ENCODE results near the gene KRT72.
"Not testable (repeated sequence)": the region's sequence is repeated elsewhere in the genome, so short reads cannot be mapped to it uniquely, and the experiment has no call there.

The KRT72 gene

DNA sequence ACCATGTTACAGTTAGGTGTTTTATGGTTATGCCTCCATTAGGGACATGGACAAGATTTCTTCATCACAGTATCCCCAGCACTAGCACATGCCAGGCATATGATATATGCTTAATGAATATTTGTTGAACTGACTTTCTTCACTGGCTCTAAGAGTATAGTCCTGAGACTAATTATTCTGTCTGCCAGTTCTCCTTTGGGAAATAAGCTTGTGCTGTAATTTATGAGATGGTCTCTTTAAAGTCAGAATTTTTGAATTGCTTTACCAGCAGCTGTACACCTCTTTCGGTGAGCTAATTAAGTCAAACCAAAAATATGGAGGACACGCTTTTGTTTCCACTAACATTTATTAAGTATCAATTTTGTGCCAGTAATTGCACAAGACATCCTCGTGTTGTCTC is 4.8 kb upstream of the KRT72 start:
- no peak for DNase-seq

DNA sequence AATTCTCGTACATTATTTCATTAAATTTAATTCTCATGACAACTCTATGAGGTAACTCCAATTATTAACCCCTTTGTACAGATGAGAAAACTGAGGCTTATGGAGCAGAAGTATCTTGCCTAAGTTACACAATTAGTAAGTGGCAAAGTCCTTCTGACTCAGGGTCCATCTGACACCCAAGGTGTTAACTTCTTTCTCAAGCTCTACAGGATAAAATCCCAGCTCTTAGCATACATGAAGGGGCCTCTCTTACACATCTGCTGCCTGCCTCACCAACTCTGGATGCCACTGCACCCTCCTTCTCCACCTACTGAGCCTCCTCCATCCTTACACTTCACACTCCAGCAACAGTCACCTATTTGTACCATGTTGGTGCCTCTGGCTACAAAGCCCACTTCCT is 4.3 kb upstream of the KRT72 start:
- no peak for DNase-seq

DNA sequence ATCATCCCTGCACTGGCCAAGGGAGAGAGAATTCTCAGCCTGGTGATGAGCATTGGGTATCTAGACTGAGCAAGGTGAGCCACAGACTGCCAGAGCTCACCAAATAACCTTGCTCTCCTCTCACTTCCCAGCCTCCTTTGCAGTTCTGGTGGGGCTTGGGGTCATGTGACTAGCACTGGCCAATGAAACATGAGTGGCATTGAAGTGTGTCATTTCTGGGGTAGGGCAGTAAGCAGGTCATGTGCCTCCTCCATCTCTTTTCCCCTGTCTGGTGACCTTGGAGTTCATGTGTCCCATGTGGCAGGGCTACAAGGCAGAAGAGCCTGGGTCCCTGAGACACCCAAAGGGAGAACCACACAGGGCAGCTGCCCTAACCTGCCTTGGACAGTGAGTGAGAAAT is 3.6 kb upstream of the KRT72 start:
- DNase-seq: no peak

DNA sequence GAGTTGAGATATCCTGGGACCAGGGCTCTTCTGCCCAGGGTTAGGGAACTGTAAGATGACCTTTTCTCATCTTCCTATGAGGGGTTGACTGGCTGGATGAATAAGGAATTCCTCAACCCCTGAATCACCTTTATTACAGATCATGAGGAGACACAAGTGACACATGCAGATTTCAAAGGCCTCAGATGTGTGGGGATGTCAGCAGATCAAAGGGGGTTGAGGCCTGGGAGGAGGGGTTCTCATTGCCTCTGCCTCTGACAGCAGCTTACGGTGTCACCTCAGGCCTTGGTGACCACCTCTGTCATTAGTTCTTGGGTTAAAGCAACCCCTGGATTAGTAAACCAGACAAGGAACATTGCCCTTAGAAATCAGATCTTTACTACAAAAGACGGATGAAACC is 2.1 kb upstream of the KRT72 start:
- no peak for DNase-seq

DNA sequence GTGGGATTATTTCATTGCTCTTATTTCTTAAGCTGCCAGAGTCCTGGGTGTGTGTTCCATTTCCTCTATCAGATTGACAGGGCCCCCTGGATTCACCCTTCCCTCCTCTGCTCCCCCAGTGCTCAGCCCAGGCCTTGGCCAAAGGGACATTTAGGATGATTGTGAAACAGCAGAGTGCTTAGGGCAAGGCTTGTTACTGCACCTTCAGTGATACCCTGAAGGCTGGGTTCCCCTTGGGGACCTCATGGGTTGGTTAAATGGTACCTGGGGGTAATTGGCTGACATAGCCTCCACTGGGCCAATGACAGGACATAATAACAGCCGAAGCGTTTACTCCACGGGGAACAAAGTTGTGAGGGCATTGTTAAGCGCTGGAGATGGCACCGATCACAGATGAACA is 1.3 kb upstream of the KRT72 start:
- DNase-seq: no peak

DNA sequence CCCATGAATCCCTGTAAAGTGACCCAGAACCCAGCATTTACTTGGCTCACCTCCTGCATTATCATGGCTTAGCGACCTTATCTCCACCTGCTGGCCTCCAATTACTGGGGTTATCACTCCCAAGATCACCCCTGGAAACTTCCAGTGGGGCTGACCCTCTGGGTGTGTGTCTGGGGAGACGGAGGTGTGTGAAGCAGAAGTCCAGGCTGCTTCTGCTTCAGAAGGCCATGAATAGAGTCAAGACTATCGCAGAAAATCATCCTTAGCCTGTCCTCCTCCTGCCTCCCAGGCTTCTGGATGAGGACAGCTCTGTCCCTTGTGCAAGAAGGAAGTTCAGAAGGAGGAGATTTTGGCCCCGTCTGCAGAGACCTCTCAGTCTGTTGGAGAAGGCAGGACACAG is 408 bp upstream of the KRT72 start:
- DNase-seq: no peak

DNA sequence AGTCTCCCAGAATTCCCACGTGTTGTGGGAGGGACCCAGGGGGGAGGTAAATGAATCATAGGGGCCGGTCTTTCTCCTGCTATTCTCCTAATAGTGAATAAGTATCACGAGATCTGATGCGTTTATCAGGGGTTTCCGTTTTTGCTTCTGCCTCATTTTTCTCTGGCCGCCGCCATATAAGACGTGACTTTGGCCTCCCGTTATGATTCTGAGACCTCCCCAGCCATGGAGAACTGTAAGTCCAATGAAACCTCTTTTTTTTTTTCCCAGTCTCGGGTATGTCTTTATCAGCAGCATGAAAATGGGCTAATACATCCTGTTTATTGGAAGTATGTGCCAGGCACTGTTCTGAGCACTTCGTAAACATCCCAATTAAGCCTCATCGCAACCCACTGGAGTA is 788 bp downstream of the KRT72 start:
- no peak for DNase-seq

DNA sequence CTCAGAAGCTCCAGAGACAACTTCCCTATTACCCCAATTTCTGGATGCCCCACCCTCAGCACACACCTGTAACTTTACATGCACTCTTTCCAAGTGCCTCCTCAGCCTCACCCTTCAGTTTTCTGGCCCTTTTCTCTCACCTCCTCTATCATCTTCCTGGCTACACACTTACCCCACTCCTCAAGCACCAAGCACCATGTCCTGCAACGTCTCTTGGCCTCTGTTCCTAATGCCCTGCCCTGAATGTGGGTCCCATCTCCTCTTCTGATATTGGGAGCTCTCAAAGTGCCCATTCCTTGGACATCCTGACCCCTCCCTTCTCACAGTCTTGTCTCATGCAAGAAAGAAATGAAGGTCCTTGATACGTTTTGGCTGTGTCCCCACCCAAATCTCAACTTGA is 1.2 kb downstream of the KRT72 start:
- no peak for DNase-seq

DNA sequence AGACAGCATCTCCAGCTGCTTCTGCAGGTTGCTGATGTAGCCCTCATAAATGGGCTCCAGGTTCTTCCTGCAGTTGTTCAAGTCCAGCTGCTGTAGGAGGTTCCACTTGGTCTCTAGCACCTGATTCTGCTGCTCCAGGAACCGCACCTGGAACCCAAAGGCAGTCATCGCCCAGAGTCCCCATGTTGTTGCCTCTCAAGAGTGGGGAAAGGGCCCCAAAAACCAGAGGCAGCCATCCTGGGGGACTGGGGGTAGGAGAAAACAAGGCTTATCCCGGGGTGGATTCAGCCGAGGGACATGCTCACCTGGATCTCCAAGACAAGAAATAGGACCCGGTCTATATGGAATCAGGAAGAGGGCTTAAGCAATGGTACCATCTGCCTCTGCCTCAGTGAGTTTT is 2.3 kb downstream of the KRT72 start:
- no peak for DNase-seq

DNA sequence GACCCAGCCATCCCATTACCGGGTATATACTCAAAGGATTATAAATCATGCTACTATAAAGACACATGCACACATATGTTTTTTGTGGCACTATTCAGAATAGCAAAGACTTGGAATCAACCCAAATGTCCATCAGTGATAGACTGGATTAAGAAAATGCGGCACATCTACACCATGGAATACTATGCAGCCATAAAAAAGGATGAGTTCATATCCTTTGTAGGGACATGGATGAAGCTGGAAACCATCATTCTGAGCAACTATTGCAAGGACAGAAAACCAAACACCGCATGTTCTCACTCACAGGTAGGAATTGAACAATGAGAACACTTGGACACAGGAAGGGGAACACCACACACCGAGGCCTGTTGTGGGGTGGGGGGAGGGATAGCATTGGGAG is 7.0 kb downstream of the KRT72 start:
- not testable (repeated sequence) for DNase-seq

DNA sequence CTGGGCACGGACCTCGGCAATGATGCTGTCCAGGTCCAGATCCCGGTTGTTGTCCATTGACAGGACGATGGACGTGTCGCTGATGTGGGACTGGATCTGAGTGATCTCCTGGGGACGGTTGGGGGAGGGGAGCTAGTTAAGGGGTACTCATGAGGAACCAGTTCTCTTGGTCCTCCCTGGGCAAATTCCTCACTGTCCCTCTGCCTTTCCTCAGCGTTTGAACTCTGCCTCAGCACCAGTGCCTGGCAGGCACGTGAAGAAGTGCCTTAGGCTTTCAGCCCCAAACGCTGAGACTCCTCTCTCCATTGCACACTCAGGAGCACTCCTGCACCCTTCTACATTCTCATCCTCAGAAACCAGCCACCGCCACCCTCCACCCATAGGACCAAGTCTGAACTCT is 9.7 kb downstream of the KRT72 start:
- DNase-seq: no peak

DNA sequence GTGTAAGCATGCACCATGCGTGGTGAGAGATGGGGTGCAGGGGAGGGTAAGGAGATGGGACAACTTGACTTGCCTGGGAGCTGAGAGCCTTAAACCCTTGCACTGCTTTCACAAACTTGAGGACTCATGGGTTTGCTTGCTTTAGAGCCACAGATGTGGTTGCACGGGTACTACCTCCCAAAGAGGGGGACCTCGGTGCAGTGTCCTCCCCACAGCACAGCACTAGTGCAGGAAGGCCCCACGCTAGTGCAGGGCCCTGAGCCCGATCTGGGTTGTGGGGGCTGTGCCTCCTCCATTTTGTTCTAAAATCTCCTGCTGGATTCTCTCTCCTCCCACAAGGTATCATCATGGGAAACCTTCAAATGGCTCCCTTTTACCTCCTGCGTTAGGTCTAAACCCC is 11.2 kb downstream of the KRT72 start:
- DNase-seq: no peak

DNA sequence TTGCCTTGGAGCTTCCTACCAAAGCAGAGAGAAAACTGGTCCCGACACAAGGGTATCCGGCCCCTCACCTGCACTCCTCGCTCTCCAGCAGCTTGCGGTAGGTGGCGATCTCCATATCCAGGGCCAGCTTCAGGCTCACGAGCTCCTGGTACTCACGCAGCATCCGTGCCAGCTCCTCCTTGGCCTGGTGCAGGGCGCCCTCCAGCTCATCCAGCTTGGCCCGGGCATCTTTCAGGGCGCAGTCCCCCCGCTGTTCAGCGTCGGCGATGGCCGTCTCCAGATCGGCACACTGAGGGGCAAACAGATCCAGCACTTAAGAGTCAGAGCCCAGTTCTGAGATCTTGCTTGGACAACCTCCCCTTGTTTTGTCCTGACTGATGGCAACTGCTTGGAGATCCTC is 13.7 kb downstream of the KRT72 start:
- DNase-seq: no peak

DNA sequence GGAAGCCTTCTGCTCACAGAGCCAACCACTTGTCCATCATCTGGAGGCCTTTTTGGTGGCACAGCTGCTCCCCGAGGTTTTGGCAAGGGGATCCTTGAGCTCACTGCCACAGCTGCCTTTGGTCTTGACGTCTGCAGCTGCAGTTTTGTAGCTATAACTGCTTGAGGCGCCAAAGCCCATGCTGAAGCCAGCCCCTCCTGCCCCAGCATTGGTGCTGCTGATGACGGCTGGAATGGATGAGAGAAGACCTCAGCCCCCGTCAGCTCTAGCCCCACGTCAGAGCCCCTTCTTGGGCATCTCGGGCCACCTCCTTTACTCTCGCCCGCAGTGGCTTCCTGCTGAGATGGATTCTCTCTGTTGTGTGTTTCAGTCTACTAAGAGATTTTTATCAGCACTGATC is 15.3 kb downstream of the KRT72 start:
- DNase-seq: no peak

DNA sequence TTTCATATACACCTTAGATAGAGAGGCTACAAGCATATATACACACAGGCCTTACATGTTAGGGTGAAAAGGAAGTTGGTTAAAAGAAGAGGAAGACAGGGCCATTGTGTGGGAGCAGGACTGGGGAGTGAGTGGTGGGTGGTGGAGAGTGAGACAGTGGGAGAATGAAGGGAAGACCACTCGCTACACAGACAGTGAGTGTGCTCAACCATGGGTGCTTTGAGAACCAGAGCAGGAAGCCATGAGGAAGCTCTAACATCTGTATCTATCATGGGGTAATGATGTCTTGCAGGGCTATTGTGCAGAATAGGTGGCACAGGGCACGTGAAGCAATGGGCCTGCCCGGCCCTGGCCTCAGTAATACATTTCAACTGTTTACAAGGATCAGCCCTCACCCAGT is 16.2 kb downstream of the KRT72 start:
- peak; percentile 66 to 86 for DNase-seq

DNA sequence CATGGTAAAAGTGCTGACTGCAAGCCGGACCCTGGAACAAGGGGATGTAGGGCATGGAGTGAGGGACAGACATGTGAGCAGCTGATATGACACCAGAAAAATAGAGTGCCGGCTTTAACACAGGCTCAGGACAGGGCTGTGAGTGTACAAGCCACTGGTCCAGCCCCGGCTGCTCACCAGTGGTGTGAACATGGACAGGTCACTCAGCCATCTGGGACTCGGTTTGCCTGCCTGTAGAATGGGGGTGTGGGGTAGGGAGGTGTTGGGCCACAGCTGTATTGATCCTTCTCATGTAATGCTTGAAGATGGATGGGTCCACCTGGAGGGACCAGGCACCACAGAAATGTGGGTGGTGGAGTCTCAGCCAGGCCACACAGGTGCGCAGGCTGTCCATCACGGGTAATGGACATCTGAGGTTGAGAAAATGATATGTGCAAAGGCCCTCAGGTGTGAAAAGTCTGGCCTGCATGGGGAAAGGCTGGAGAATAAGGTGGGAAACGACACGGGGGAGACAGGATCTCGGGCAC is 17.0 kb downstream of the KRT72 start:
- DNase-seq: no peak

DNA sequence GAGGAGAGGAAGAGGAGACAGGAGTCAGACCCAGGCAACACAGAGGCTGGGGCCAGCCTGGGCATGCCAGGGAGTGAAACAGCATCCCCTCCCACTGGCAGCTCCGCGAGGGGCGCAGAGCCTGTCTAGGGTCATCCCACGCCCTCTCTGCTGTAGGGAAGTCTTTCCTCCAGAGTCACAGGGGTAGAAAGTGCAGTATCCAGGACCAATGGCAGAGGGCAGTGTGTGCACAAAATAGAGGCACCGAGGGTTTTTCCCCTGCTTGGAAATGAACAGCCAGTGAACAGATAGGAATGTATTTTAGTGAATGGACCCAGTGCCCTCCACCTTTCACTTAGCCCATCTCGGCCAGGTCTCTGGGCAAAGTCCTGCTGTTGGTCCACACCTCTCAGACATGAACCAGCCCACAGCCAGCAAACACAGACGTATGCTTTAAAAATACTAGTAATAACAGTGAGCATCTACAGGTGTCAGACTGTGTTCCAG is 18.2 kb downstream of the KRT72 start:
- peak; percentile 83 to 86 for DNase-seq

DNA sequence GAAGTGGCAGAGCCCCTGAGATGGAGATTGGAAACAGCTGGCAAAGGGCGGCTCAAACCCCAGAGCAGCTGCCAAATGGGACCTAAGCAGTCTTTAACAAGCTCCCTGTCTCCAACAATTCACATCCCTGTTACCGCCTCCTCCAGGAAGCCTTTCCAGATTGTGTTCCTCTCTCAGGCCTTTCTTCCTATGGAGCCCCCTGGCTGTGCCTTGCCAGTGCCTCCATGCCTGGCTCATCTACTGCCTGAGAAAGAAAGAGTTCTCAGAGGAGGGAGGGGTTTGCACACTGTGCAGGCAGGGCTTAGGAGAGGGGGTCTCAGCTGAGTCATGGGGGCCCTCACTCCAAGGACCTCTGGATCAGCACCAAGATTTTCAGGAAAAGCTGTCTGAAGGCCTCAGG is 18.8 kb downstream of the KRT72 start:
- DNase-seq: no peak

DNA sequence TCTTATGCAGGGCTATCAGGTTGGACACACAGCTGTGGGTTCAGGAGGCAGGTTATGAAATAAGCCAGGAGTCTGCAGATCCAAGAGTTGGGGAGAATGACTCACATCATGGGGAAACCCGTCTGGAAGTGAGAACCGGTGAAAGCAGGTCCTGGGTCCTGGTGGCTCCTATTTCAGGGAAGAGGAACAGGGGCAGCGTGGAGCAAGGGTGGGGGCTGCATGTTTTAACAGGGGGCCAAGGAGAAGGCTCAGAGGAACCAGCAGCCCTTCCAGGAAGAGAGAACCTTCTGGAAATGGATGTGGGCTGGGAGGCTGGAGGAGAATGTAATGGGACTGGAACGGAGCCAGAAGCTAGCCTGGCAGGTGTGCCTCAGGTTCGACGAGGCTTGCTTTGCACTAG is 19.8 kb downstream of the KRT72 start:
- peak in 1 of 2 donors; percentile 9 for DNase-seq

DNA sequence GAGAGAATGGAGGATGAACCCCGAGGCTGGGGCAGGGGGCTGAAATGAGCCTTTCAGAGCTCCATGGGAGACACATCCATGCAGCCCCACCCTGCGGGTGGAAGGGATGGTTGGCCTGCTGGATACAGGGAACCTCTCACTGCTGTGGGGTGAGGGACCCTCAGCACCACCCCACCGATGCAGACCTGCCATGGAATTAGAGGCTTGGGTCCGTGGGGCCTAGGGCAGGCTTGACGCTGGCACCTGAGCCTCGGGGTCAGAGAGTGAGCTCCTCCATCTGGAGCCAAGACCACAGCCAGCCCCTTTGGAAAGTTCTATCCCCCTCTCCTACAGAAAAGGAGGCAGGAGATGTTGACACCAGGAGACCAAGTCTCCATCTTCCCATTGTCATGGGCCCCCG is 20.2 kb downstream of the KRT72 start:
- no peak for DNase-seq

DNA sequence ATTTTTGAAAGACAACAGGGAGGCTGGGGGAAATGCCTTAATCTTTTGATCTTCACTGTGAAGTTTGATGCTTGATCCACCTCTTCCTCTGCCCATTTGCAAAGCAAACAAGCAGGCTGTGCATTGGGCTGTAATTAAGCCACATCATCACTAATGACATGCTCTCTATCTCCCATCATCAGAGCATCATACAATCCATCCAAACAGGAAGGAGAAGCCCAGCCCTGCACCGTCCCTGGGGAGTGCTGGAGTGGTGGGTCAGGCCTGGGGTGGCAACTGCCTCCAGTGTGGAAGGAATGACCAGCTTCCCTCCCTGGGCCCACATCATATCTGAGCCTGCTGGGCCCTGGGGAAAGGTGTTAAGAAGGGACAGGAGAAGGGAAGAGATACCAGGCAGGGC is 20.8 kb downstream of the KRT72 start:
- DNase-seq: no peak

DNA sequence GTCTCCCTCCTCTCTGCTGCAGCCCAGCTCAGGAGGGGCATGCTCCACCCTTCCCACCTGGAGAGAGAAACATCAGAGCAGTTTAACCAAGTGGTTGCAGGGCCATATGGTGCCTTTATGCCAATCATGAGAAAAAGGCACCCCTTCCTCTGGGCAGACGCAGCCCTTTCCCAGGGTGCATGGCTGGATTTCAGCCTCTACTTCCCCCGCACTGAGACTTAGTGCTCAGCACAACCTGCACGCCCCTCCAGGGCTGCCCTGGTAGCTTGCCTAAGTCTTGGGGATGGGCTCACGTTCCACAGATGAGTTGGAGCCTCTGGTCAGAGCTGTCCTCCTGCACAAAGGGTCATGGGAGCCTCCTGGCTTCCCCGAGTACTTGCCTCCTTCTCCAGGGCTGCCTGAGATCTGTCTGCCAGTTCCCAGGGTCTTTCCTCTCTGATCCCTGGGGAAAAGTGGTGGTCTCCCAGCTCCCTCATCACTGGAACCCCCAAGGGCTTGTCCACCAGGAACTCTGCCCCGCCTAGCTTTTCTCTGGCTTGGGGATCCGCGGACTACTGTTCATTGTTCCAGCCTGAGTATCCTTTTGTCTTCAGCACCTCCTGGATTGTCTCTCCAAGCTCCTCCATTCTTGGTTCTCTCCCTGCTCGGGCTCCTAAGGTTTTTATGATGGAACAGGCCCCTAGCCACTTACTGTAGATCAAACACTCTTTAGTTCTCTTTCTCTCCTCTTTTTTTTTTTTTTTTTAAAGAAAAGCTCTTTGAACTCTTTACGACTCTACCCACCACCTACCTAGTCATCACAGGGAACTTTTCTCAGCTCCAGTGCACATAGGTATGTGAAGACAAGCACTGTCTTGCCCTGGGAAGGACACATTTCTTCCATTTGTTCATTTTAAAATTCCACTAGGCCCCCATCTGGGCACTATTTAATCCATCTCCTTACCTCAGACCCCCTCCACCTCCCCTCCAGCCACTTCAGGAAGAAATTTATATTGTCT is 21.5 kb downstream of the KRT72 start:
- no peak for DNase-seq

DNA sequence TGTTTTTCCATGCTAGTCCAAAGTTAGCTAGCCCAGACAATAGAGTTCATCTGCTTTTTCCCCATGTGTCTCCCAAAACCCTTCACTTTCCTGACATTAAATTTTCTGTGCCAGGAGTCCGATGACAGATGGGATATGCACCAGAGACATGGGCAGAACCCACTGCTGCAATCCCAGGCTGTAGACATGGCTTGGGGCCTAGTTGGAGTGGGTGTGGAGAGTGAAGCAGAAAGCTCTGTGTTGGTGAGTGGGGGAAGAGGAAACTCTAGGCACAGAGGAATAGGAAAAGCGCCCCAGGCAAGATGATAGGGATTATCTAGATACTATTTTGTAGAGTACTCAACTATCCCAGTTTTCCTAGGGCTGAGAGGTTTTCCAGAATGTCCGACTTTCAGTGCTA is 22.8 kb downstream of the KRT72 start:
- no peak for DNase-seq

DNA sequence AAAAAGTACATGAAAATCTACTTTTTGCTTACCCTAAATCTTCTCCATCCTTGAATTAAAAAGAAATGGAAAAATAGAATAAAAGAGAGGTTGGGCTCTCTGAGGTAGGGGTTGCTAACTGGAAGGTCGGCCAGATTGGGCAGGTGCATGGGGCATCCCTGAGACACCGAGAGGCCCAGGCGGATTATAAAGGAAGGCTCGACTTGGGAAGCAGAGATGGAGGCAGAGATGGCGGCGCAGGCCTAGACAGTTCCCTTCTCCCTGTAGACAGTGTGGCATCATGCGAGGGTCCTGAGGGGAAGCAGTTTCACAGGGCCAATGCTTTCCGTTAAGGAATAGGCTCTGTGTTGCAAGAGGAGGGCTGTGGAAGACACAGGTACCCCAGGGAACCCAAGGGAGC is 23.9 kb downstream of the KRT72 start:
- no peak for DNase-seq

Data from inflammatory macrophage (primary cell).